Stimulated activated CD8-positive, alpha-beta memory T cell treated with anti-CD3 and anti-CD28 coated beads, Interleukin-7, amount 100 ng/mL, for 24 hours (primary cell): Measurements from ENCODE around the gene PIWIL1.

Experiments
- DNase-seq: peaks from one replicate; pipeline ENCODE4 v3.0.0-alpha.2; 2020; ENCODE audit warnings: low read depth

Gene PIWIL1

GRCh38 chr12:130337488-130338303 is at the start of gene PIWIL1:
TSS of gene PIWIL1 (plus strand) at chr12:130337887. CDS start at chr12:130342592, 4,705 bp downstream.
- no peak for DNase-seq

- DNase-seq: no peak
Measured at GRCh38 chr12:130288206-130288605, 49.5 kb upstream of the PIWIL1 start.

GRCh38 chr12:130288691-130289090 is 49.0 kb upstream of the PIWIL1 start:
- no peak for DNase-seq

GRCh38 chr12:130290114-130290513 is 47.6 kb upstream of the PIWIL1 start:
- DNase-seq: no peak

- DNase-seq: no peak
Measured at GRCh38 chr12:130298322-130299021, 39.2 kb upstream of the PIWIL1 start.

GRCh38 chr12:130299574-130299973 is 38.1 kb upstream of the PIWIL1 start:
- no peak for DNase-seq

- DNase-seq: no peak
Measured at GRCh38 chr12:130300090-130300489, 37.6 kb upstream of the PIWIL1 start.

- no peak for DNase-seq
Measured at GRCh38 chr12:130300737-130301535, 36.8 kb upstream of the PIWIL1 start.

- DNase-seq: no peak
Measured at GRCh38 chr12:130301559-130301958, 36.1 kb upstream of the PIWIL1 start.

- no peak for DNase-seq
Measured at GRCh38 chr12:130303781-130304180, 33.9 kb upstream of the PIWIL1 start.

- no peak for DNase-seq
Measured at GRCh38 chr12:130307859-130308258, 29.8 kb upstream of the PIWIL1 start.

GRCh38 chr12:130308393-130308792 is 29.3 kb upstream of the PIWIL1 start:
- no peak for DNase-seq

GRCh38 chr12:130316251-130316650 is 21.4 kb upstream of the PIWIL1 start:
- DNase-seq: no peak

- DNase-seq: no peak
Measured at GRCh38 chr12:130320536-130320935, 17.2 kb upstream of the PIWIL1 start.

GRCh38 chr12:130322263-130322662 is 15.4 kb upstream of the PIWIL1 start:
- DNase-seq: no peak

GRCh38 chr12:130330685-130331084 is 7.0 kb upstream of the PIWIL1 start:
- no peak for DNase-seq

- DNase-seq: no peak
Measured at GRCh38 chr12:130331146-130331545, 6.5 kb upstream of the PIWIL1 start.

GRCh38 chr12:130333341-130333740 is 4.3 kb upstream of the PIWIL1 start:
- DNase-seq: no peak

- DNase-seq: no peak
Measured at GRCh38 chr12:130334399-130334798, 3.3 kb upstream of the PIWIL1 start.

- no peak for DNase-seq
Measured at GRCh38 chr12:130334937-130335336, 2.8 kb upstream of the PIWIL1 start.

GRCh38 chr12:130335517-130336392 is 1.9 kb upstream of the PIWIL1 start:
- DNase-seq: no peak
